ENCODE measurements around the gene CD1B.

DNA sequence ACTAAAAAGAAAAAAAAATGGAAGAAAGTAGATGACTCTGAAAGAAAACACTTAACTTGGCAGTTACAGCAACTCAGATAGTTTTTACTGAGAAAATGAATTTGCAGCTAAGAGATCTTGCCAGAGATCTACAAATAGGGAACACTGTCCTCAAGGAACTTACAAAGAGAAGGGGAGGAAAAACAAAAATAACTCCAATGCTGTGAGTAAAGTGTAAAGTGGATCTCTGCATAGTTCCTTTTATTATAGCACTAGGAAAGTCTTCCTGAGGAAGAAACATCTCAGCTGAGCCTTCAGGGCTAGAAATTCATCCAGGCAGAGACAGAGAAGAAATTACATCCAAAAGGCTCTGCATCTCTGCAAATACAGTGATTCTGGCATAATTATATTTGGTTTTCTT lies 3.9 kb downstream of the CD1B start:
- TF ChIP-seq, protein P1, sequence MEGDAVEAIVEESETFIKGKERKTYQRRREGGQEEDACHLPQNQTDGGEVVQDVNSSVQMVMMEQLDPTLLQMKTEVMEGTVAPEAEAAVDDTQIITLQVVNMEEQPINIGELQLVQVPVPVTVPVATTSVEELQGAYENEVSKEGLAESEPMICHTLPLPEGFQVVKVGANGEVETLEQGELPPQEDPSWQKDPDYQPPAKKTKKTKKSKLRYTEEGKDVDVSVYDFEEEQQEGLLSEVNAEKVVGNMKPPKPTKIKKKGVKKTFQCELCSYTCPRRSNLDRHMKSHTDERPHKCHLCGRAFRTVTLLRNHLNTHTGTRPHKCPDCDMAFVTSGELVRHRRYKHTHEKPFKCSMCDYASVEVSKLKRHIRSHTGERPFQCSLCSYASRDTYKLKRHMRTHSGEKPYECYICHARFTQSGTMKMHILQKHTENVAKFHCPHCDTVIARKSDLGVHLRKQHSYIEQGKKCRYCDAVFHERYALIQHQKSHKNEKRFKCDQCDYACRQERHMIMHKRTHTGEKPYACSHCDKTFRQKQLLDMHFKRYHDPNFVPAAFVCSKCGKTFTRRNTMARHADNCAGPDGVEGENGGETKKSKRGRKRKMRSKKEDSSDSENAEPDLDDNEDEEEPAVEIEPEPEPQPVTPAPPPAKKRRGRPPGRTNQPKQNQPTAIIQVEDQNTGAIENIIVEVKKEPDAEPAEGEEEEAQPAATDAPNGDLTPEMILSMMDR (tag by site-specific recombination; IDR thresholded peaks at IDR 0.05) = no peak
- TF ChIP-seq, protein P2, sequence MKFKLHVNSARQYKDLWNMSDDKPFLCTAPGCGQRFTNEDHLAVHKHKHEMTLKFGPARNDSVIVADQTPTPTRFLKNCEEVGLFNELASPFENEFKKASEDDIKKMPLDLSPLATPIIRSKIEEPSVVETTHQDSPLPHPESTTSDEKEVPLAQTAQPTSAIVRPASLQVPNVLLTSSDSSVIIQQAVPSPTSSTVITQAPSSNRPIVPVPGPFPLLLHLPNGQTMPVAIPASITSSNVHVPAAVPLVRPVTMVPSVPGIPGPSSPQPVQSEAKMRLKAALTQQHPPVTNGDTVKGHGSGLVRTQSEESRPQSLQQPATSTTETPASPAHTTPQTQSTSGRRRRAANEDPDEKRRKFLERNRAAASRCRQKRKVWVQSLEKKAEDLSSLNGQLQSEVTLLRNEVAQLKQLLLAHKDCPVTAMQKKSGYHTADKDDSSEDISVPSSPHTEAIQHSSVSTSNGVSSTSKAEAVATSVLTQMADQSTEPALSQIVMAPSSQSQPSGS (tag by site-specific recombination; IDR thresholded peaks at IDR 0.05; ENCODE audit: low read depth) = no peak
- no peak for TF ChIP-seq ZNF660 (tag by site-specific recombination; IDR thresholded peaks at IDR 0.05)
- TF ChIP-seq ZNF610 (tag by site-specific recombination; IDR thresholded peaks at IDR 0.05; ENCODE audit: borderline replicate concordance) = no peak
- TF ChIP-seq ZSCAN30 (tag by site-specific recombination; IDR thresholded peaks at IDR 0.05) = no peak
- TF ChIP-seq, protein P3, sequence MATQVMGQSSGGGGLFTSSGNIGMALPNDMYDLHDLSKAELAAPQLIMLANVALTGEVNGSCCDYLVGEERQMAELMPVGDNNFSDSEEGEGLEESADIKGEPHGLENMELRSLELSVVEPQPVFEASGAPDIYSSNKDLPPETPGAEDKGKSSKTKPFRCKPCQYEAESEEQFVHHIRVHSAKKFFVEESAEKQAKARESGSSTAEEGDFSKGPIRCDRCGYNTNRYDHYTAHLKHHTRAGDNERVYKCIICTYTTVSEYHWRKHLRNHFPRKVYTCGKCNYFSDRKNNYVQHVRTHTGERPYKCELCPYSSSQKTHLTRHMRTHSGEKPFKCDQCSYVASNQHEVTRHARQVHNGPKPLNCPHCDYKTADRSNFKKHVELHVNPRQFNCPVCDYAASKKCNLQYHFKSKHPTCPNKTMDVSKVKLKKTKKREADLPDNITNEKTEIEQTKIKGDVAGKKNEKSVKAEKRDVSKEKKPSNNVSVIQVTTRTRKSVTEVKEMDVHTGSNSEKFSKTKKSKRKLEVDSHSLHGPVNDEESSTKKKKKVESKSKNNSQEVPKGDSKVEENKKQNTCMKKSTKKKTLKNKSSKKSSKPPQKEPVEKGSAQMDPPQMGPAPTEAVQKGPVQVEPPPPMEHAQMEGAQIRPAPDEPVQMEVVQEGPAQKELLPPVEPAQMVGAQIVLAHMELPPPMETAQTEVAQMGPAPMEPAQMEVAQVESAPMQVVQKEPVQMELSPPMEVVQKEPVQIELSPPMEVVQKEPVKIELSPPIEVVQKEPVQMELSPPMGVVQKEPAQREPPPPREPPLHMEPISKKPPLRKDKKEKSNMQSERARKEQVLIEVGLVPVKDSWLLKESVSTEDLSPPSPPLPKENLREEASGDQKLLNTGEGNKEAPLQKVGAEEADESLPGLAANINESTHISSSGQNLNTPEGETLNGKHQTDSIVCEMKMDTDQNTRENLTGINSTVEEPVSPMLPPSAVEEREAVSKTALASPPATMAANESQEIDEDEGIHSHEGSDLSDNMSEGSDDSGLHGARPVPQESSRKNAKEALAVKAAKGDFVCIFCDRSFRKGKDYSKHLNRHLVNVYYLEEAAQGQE (tag by site-specific recombination; IDR thresholded peaks at IDR 0.05) = no peak
- TF ChIP-seq KLF1 (tag by site-specific recombination; IDR thresholded peaks at IDR 0.05) = no peak
- TF ChIP-seq, protein P4, sequence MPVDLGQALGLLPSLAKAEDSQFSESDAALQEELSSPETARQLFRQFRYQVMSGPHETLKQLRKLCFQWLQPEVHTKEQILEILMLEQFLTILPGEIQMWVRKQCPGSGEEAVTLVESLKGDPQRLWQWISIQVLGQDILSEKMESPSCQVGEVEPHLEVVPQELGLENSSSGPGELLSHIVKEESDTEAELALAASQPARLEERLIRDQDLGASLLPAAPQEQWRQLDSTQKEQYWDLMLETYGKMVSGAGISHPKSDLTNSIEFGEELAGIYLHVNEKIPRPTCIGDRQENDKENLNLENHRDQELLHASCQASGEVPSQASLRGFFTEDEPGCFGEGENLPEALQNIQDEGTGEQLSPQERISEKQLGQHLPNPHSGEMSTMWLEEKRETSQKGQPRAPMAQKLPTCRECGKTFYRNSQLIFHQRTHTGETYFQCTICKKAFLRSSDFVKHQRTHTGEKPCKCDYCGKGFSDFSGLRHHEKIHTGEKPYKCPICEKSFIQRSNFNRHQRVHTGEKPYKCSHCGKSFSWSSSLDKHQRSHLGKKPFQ (tag by site-specific recombination; IDR thresholded peaks at IDR 0.05) = no peak
- TF ChIP-seq, protein P5, sequence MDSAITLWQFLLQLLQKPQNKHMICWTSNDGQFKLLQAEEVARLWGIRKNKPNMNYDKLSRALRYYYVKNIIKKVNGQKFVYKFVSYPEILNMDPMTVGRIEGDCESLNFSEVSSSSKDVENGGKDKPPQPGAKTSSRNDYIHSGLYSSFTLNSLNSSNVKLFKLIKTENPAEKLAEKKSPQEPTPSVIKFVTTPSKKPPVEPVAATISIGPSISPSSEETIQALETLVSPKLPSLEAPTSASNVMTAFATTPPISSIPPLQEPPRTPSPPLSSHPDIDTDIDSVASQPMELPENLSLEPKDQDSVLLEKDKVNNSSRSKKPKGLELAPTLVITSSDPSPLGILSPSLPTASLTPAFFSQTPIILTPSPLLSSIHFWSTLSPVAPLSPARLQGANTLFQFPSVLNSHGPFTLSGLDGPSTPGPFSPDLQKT (IDR thresholded peaks at IDR 0.05; ENCODE audit: borderline replicate concordance, low read depth, low read length) = no peak
- TF ChIP-seq ZNF416 (tag by site-specific recombination; IDR thresholded peaks at IDR 0.05) = no peak

Data from HEK293 (cell line).